GM12878 (cell line): ENCODE data around the gene TOMM20. TPM values are rescaled to one million over a fixed set of nuclear protein-coding genes. Genes with fewer than 3 reads are reported as not detected.

ENCODE experiments used
- ATAC-seq: fragments of 200-7000 bp; cut with Tn5 transposase; 3 replicates; pipeline ENCODE4 v1.9.1; 2020; ENCODE audit warnings: mild to moderate bottlenecking, moderate library complexity
- BruUV-seq: library from RNA; stranded (reverse); fragments of 400-500 nt; replicated peaks from 2 replicates; lab custom pipeline; 2021; lab: Mats Ljungman, UMichigan
- CTCF ChIA-PET: fragments of 300-600 bp; sonication (Branson Sonifier 250); formaldehyde crosslinking; extraction: SDS; loops from one replicate; lab custom pipeline; 2021; ENCODE audit warnings: inconsistent platforms; lab: Yijun Ruan, JAX
- POLR2A ChIA-PET: fragments of 350-600 bp; formaldehyde crosslinking; extraction: SDS; loops from one replicate; lab custom pipeline; 2021; ENCODE audit warnings: inconsistent platforms; lab: Charles Lee
- RAD21 ChIA-PET: fragments of 300-600 bp; sonication (Branson Sonifier 250); formaldehyde crosslinking; loops from one replicate; lab custom pipeline; 2023; ENCODE audit warnings: antibody characterized with exemption; ENCODE audit not compliant: unreplicated experiment; lab: Charles Lee
- SMC1A ChIA-PET: fragments of 300-600 bp; sonication (Branson Sonifier 250); formaldehyde crosslinking; loops from one replicate; lab custom pipeline; 2023; ENCODE audit not compliant: unreplicated experiment, uncharacterized antibody; lab: Charles Lee
- DNase-seq: peaks from one replicate; pipeline ENCODE4 v3.0.0-alpha.2; 2011; ENCODE audit warnings: low read depth, low spot score
- FAIRE-seq: peaks from 3 replicates; lab custom pipeline; 2011; peaks lifted over from hg19 to GRCh38; lab: Jason Lieb, UNC
- H2AFZ ChIP-seq: 2 replicates; pipeline ENCODE4 v1.6.0; 2011; ENCODE audit warnings: low read depth, low read length, control low read depth; ENCODE audit not compliant: control insufficient read depth
- H3K27ac ChIP-seq: 2 replicates; pipeline ENCODE4 v1.5.1; 2011; ENCODE audit warnings: control low read depth; ENCODE audit not compliant: control insufficient read depth, insufficient read depth
- H3K27me3 ChIP-seq, 2 experiments: replicated peaks in 1 of 2; 2 replicates each; pipeline versions ENCODE4 v1.6.0 to v1.6.1; 2011; ENCODE audit warnings: low read length in 1 of 2; ENCODE audit not compliant: control insufficient read depth in 2 of 2, insufficient read depth in 2 of 2
- H3K36me3 ChIP-seq, 2 experiments: 2 replicates each; pipeline ENCODE4 v1.5.1; 2011; ENCODE audit warnings: low read length in 1 of 2; ENCODE audit not compliant: control insufficient read depth in 2 of 2, insufficient read depth in 2 of 2
- H3K4me1 ChIP-seq: 2 replicates; pipeline ENCODE4 v1.6.1; 2011; ENCODE audit warnings: mild to moderate bottlenecking, low read length, moderate library complexity, mixed read lengths; ENCODE audit not compliant: control insufficient read depth, insufficient read depth
- H3K4me2 ChIP-seq: 2 replicates; pipeline ENCODE4 v1.6.0; 2011; ENCODE audit warnings: control low read depth; ENCODE audit not compliant: control insufficient read depth, insufficient read depth
- H3K4me3 ChIP-seq: fragments of 200-600 bp; sonication (generic); 2 replicates; pipeline ENCODE4 v1.5.1; 2016
- H3K79me2 ChIP-seq: 2 replicates; pipeline ENCODE4 v1.6.0; 2011; ENCODE audit warnings: low read length; ENCODE audit not compliant: control insufficient read depth, insufficient read depth
- H3K9ac ChIP-seq: 2 replicates; pipeline ENCODE4 v1.8.0; 2011; ENCODE audit warnings: low read length, control low read depth, mixed read lengths; ENCODE audit not compliant: control insufficient read depth, insufficient read depth
- H3K9me3 ChIP-seq: replicated peaks from 3 replicates; pipeline ENCODE4 v1.5.1; 2011; ENCODE audit warnings: mild to moderate bottlenecking, low read length; ENCODE audit not compliant: control insufficient read depth, insufficient read depth
- H4K20me1 ChIP-seq: 2 replicates; pipeline ENCODE4 v1.6.0; 2011; ENCODE audit not compliant: control insufficient read depth, insufficient read depth
- NR2C1 ChIP-seq: fragments of 450-650 bp; IDR thresholded peaks from 2 replicates; pipeline ENCODE4 v1.6.1; 2017; ENCODE audit warnings: antibody characterized with exemption, mild to moderate bottlenecking, moderate library complexity
- NR2C2 ChIP-seq: IDR thresholded peaks from 2 replicates; pipeline ENCODE4 v1.6.1; 2011; ENCODE audit warnings: borderline replicate concordance, low read depth; ENCODE audit not compliant: control insufficient read depth, insufficient read length
- SRF ChIP-seq, 2 experiments: IDR thresholded peaks; 2 replicates each; pipeline ENCODE4 v1.6.1; 2011; ENCODE audit warnings: low read depth in 2 of 2, low read length in 2 of 2, mild to moderate bottlenecking in 1 of 2, moderate library complexity in 1 of 2
- STAT3 ChIP-seq: IDR thresholded peaks from 2 replicates; pipeline ENCODE4 v1.6.1; 2011; ENCODE audit warnings: low read depth, low read length, improper control_type of control experiment
- TCF3 ChIP-seq: IDR thresholded peaks from 2 replicates; pipeline ENCODE4 v1.6.1; 2012; ENCODE audit warnings: low read depth, mild to moderate bottlenecking, low read length, borderline replicate concordance; ENCODE audit not compliant: insufficient read depth
- TCF7 ChIP-seq: IDR thresholded peaks from 2 replicates; pipeline ENCODE4 v1.6.1; 2014; ENCODE audit warnings: antibody characterized with exemption, borderline replicate concordance
- WGBS: methylation state at CpG from one replicate; pipeline ENCODE4 v1.1.6; 2016; ENCODE audit warnings: low lambda C conversion rate; ENCODE audit not compliant: insufficient replicate concordance, insufficient coverage; ENCODE audit errors: missing lambda C conversion rate; 5-methylcytosine and 5-hydroxymethylcytosine counted together
- in situ Hi-C: fragments of 300-500 bp; cut with MboI; formaldehyde crosslinking; loops from 9 replicates; pipeline ENCODE4 v1.14.3; 2018; ENCODE audit warnings: mixed read lengths
- intact Hi-C: fragments of 100-400 bp; cut with micrococcal nuclease; formaldehyde crosslinking; loops from one replicate; pipeline ENCODE4 v1.14.2; 2022; ENCODE audit not compliant: unreplicated experiment
- polyA plus RNA-seq, 11 experiments: library from polyadenylated mRNA; depleted of rRNA in 4 of 11; unstranded in 6 of 11; stranded (reverse) in 5 of 11; fragments of >200 nt; fragmentation: Nextera tagmentation in 4 of 11; fragmentation: Illumina TruSeq in 1 of 11; extraction: Ambion mirVana in 4 of 11; extraction: Trizol in 1 of 11; gene quantifications; 1 replicate in 1 of 11; 2 replicates in 10 of 11; pipeline versions ENCODE4 v1.2.1 to v1.2.3, GENCODE V29; 2011 to 2016; ENCODE audit warnings: inconsistent platforms in 2 of 11, missing spikeins in 2 of 11, low read depth in 1 of 11
- total RNA-seq, 4 experiments: library from RNA; depleted of rRNA in 3 of 4; stranded (reverse); fragments of >200 nt in 3 of 4; fragmentation: Illumina TruSeq in 1 of 4; extraction: Trizol in 1 of 4; gene quantifications; 2 replicates each; pipeline versions ENCODE4 v1.2.1 to v1.2.3, GENCODE V29; 2013 to 2021
- TF ChIP-seq, protein P1 (sequence below): IDR thresholded peaks from 2 replicates; pipeline ENCODE4 v1.6.1; 2012; ENCODE audit warnings: low read depth, low read length, improper control_type of control experiment
- TF ChIP-seq, protein P2 (sequence below): fragments of 450-650 bp; IDR thresholded peaks from 2 replicates; pipeline ENCODE4 v1.6.1; 2017; ENCODE audit warnings: mild to moderate bottlenecking, moderate library complexity
- TF ChIP-seq, protein P3 (sequence below): fragments of 450-650 bp; IDR thresholded peaks from 2 replicates; pipeline ENCODE4 v1.6.1; 2014; ENCODE audit warnings: mild to moderate bottlenecking

Gene TOMM20
- total and polyA plus RNA-seq, 10 of the 15 experiments (the other 5 are each of a cell fraction or from before 2014, with no cell fraction given), result 39.8 to 138 (median 70.1) TPM

DNA sequence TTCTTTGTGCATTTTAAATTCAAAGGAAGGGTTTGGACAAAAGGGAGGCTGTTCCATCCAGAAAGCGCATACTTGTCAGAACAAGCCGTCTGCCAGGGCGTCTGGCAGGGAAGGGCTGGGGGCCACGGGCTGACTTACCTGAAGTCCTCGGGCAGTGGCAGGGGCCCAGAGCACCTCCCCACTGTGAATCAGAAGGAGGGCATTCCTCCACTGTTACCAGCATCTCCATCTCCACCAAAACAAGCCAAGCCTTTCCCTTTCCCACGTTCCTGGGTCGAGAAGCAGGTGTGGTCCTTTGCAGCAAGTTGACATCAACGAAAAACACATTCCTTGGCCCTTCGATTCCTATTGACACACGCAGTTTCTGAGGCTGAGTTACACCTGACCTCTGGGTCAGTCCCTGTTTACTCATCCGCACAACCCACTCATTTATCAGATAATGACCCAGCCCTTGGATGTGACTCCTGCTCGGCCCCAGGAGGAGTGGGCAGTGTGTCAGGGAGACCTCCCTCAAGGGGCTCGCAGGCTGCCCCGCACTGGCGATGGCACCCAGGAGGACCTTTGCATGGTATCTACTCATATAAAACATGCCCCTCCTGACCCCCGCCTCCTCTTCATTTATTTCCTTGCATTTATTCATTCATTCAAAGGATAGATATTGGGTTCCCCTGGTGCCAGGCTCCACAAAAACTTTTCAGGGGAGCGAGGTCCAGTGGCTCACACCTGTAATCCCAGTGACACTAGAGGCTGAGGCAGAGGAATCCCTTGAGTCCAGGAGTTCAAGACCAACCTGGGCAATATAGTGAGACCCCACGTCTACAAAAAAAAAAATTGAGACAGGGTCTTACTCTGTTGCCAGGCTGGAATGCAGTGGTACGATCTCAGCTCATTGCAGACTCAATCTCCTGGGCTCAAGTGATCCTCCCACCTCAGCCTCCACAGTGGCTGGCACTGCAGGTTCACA, 60.2 kb downstream of the TOMM20 start:
- ChIA-PET POLR2A (no interaction called here), SMC1A (interaction anchor here (0.6 to 7.2 kb wide), 5 partner anchors 10 to 48 kb away, joined by 3 to 71 read pairs (median 5); no protein-coding TSS in a partner anchor), CTCF (no interaction called here), RAD21 (interaction anchor here (1.1 kb wide), 1 partner anchor 13 kb away, joined by 3 read pairs; no protein-coding TSS in a partner anchor)
- no peaks in the 10 kb centered on the region for H3K9me3 ChIP-seq
- no peak overlapping the region for H3K9ac ChIP-seq
- BruUV-seq, result no TSS peak
- in situ Hi-C loops (no loop called here), intact Hi-C loops (no loop called here)
- H3K4me3 ChIP-seq, result no peak overlapping the region
- no peak overlapping the region for H3K4me2 ChIP-seq
- H4K20me1 ChIP-seq, result no peaks in the 10 kb centered on the region
- peaks cover 12% of the 10 kb centered on the region for H3K4me1 ChIP-seq
- no peaks in the 10 kb centered on the region for H3K79me2 ChIP-seq
- TF ChIP-seq SRF (IDR thresholded peaks at IDR 0.05; ENCODE audit: low read depth in 2 of 2, low read length in 2 of 2) (no peak), TCF7 (no peak), TCF3 (no peak), STAT3 (no peak), NR2C1 (no peak), NR2C2 (no peak)
- TF ChIP-seq, protein P1, sequence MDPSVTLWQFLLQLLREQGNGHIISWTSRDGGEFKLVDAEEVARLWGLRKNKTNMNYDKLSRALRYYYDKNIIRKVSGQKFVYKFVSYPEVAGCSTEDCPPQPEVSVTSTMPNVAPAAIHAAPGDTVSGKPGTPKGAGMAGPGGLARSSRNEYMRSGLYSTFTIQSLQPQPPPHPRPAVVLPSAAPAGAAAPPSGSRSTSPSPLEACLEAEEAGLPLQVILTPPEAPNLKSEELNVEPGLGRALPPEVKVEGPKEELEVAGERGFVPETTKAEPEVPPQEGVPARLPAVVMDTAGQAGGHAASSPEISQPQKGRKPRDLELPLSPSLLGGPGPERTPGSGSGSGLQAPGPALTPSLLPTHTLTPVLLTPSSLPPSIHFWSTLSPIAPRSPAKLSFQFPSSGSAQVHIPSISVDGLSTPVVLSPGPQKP, result no peak
- TF ChIP-seq, protein P2, sequence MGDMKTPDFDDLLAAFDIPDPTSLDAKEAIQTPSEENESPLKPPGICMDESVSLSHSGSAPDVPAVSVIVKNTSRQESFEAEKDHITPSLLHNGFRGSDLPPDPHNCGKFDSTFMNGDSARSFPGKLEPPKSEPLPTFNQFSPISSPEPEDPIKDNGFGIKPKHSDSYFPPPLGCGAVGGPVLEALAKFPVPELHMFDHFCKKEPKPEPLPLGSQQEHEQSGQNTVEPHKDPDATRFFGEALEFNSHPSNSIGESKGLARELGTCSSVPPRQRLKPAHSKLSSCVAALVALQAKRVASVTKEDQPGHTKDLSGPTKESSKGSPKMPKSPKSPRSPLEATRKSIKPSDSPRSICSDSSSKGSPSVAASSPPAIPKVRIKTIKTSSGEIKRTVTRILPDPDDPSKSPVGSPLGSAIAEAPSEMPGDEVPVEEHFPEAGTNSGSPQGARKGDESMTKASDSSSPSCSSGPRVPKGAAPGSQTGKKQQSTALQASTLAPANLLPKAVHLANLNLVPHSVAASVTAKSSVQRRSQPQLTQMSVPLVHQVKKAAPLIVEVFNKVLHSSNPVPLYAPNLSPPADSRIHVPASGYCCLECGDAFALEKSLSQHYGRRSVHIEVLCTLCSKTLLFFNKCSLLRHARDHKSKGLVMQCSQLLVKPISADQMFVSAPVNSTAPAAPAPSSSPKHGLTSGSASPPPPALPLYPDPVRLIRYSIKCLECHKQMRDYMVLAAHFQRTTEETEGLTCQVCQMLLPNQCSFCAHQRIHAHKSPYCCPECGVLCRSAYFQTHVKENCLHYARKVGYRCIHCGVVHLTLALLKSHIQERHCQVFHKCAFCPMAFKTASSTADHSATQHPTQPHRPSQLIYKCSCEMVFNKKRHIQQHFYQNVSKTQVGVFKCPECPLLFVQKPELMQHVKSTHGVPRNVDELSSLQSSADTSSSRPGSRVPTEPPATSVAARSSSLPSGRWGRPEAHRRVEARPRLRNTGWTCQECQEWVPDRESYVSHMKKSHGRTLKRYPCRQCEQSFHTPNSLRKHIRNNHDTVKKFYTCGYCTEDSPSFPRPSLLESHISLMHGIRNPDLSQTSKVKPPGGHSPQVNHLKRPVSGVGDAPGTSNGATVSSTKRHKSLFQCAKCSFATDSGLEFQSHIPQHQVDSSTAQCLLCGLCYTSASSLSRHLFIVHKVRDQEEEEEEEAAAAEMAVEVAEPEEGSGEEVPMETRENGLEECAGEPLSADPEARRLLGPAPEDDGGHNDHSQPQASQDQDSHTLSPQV, result no peak
- TF ChIP-seq, protein P3, sequence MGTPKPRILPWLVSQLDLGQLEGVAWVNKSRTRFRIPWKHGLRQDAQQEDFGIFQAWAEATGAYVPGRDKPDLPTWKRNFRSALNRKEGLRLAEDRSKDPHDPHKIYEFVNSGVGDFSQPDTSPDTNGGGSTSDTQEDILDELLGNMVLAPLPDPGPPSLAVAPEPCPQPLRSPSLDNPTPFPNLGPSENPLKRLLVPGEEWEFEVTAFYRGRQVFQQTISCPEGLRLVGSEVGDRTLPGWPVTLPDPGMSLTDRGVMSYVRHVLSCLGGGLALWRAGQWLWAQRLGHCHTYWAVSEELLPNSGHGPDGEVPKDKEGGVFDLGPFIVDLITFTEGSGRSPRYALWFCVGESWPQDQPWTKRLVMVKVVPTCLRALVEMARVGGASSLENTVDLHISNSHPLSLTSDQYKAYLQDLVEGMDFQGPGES, result no peak
- no peaks in the 10 kb centered on the region for H3K36me3 ChIP-seq
- H2AFZ ChIP-seq, result no peak overlapping the region
- no peak for ATAC-seq
- 82% methylated on average over 19 of the region's 19 CpGs for WGBS
- no peaks in the 10 kb centered on the region for H3K27me3 ChIP-seq
- H3K27ac ChIP-seq, result no peak overlapping the region
- no peak for DNase-seq
- FAIRE-seq, result no peak
